Measurements from ENCODE around the gene OSR1.
"Not testable (repeated sequence)": the region's sequence is repeated elsewhere in the genome, so short reads cannot be mapped to it uniquely, and the experiment has no call there.

OSR1 gene

DNA sequence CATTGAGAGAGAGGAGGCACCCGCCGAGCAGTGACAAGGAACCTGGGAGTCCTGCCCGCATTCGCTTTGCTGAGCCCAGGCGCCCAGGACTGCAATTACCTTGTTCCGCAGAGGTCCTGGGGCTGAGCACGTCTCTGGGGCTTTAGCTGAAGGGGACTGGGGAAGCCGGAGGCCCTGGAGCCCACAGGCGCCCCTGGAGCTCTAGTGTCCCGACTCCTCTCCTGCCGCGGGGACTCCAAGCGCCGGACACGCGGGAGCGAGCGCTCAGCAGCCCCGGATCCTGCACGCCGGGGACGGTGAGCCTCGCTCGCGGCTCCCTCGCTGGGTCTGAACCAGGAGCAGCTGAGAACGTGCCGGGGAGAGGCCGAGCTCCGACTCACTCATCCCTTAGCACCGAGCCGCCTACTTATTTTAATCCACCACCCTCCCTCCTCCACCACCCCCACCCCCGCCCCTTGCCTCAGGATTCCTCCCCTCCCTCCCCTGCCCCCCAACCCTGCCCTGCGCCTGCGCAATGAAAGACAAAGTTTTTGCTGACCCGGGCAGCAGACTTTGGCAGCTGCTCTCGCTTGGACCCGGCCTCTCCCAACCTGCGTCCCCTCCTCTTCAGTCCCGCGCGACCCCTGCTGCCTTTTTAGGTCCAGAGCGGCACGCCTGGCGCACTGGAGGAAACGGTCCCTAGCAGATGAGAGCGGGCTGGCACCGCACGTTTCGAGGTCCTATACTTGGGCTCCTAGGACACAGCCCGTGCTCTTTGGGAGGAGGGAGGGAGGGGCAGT is at the start of gene OSR1:
Gene OSR1 (minus strand): TSS at position 382 of the 779 bp plus-strand sequence. CDS start 4,818 bp downstream, outside the sequence.
- no peak for DNase-seq

DNA sequence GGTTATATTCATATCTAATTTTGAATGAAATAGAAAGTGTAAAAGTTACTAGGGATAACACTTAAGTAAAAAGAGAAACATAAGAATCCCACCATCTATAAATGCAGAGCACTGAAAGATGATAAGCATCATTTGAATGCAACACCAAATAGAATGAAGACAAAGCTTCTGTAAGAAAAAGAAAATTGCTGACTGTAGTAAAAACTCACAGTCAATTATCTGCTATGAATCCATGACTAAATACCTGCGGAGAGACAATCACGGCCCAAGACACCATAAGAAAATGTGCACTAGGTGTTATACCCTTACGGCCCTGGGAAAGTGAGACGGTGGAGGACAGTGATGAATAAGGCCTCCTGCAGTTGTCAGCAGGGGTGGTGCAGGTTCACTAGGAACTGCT is 45.4 kb upstream of the OSR1 start:
- no peak for DNase-seq

DNA sequence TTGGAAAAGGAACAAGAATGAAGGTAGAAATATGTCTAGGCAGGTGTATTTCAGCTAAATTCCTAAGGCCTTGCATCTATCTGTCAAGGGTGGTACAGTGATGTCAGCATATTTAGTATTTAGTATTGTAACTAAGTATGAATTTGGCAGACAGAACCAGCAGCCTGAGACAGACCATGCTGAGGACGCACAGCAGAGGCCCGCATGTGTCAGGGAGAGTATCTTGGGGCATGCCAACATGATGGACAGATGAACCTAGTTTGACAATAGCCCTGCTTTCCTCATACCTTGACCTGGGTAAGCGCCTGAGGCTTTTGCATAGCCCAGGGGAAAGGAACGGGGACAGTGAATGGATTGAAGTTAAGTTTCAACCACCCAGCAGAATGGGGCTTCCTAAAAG is 33.8 kb upstream of the OSR1 start:
- no peak for DNase-seq

DNA sequence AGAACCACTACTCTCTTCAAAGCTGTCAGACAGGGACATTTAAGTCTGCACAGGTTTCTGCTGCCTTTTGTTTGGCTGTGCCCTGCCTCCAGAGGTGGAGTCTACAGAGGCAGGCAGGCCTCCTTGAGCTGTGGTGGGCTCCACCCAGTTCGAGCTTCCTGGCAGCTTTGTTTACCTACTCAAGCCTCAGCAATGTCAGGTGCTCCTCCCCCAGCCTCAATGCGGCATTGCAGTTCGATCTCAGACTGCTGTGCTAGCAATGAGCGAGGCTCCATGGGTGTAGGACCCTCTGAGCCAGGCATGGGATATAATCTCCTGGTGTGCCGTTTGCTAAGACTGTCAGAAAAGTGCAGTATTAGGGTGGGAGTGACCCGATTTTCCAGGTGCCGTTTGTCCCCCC is 31.0 kb upstream of the OSR1 start:
- not testable (repeated sequence) for DNase-seq

- no peak for DNase-seq
Observed at GRCh38 chr2:19380532-19380931, 22.1 kb upstream of the OSR1 start.

DNA sequence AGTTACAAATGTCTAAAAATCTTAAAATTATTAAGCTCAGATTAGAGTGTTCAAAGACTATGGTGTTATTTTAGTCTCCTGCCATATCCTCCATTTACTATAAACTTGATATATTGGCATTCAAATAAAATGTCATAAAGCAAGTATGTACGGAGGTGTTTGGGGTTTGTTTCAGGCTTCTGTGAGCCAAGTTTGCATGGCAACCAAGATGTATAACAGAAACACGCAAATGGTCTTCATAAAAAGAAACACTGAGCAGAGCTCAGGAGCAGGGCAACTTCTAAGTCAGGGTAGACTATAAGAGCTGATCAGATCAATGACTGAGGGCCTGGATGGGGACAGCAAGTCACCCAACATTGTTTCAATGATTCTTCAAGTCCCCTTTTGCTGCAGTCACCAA is 20.5 kb upstream of the OSR1 start:
- no peak for DNase-seq

DNA sequence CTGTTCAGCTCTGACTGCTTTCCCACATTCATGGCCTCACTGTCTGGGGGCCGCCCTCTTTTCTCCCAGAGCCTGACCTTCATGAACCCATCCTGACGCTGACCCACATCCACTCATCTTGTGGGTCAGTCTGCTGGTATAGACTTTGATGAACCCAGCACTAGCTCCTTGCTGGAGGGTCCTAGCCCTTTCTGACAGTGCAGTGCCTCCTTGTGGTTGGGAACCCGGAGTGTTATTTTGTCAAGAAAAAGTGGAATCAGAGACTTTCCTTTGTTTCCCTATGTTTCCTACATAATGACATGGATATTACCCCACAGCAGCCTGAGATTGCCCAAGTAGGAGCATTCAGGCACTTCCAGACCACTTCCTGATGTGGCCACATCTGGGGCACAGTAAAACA is 19.3 kb upstream of the OSR1 start:
- no peak for DNase-seq

- DNase-seq = no peak
Observed at GRCh38 chr2:19373352-19373751, 14.9 kb upstream of the OSR1 start.

GRCh38 chr2:19371996-19372582 is 13.7 kb upstream of the OSR1 start:
- DNase-seq = no peak

DNA sequence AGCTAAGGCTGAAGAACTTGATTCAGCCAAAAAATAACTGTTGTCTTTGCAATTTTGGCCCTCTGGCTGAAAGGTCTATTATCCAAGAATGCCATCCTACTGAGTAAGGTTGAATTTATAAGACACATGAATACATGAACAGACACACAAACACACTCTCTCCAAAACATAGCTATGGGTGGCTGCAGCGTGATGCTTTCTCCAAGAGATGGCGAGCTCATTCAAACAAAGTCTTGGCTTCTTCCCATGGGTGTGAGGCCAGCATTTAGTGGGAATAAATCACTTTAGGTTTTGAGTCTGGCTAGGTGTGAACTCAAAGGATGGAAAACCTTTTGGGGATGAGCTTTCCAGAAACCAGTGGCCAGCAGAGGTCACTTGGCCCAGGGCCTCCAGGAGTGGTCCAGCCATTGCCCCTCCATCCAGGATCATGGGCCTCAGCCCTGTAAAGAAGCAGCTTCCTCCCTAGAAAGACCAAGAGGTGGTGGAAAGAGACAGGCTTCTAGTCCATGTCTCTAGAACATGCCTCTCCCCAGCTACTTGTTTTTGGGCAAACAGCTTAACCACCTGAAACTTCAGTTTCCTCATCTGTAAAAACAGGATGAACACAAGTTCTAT is 11.0 kb upstream of the OSR1 start:
- DNase-seq = no peak

DNA sequence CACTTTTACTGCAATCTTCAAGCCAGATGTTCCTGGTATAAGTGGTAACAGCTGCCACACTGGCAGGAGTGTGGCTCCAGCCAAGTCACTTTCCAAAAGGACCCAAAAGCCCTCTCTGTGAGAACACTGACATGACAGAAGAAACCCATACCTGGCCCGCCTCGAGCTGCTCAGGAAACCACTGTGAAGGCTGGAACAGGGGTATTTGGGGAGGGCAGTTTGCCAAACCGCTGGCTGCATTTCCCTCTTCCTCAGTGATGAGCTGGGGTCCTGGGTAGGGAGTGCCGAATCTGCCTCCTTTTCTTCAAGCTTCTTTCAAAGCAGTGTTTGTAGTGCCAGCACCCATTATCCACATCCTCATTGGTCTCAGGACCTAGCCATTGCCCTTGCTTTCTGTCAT is 10.3 kb upstream of the OSR1 start:
- DNase-seq = no peak

DNA sequence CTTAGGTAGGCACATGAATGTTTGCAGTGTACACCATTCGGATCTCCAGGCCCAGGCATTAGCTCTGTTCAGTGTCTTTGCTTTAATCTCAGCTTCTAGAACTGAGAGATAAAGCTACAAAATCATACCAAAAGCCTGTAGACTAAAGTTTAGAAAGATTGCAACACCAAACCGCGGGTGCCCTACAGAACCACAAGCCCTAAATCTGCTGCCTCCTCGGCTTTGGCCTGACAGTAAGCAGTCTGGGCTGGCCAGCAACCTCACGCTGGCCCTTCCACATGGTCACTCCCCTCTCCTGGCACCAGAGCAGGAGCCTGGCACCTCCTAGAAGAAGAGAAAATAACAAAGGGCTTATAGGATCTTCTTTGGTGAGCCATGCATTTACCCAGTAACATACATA is 8.9 kb upstream of the OSR1 start:
- DNase-seq = no peak

- DNase-seq = no peak
Observed at GRCh38 chr2:19365126-19365525, 6.7 kb upstream of the OSR1 start.

- DNase-seq = no peak
Observed at GRCh38 chr2:19364014-19364413, 5.6 kb upstream of the OSR1 start.

GRCh38 chr2:19363474-19363778 is 5.0 kb upstream of the OSR1 start:
- DNase-seq = no peak

DNA sequence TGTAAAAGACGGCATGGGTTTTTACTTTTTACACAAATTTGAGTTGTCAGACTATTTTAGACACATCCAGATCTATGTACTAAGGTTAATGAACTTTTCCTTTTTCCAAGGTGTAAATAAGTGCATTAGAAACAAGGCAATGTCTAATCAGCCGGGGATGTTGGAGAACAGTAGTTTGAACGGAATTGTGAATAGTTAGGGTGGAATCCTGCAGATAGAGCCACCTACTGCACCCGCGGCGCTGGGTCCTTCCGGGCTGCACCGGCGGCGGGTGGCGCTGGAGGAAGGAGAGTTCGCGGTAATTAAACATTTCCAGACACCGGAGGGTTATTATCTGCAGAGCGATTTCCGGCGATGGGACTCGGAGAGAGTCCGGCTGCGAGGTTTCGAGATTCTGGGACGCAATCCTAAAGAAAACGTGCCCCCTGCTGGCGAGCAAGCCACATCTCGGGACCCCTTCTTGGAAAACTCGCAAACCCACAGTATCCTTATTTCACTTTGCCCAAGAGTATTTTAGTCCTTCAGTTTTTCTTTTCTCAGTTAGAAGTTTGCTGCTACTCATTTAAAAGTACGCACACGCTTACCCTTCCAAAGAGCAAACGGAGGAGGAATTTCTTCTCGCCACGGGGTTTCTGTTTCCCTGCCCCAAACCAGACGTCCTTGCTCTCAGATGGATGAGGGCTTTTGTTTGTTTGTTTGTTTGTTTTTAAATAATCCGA is 4.5 kb upstream of the OSR1 start:
- no peak for DNase-seq

DNA sequence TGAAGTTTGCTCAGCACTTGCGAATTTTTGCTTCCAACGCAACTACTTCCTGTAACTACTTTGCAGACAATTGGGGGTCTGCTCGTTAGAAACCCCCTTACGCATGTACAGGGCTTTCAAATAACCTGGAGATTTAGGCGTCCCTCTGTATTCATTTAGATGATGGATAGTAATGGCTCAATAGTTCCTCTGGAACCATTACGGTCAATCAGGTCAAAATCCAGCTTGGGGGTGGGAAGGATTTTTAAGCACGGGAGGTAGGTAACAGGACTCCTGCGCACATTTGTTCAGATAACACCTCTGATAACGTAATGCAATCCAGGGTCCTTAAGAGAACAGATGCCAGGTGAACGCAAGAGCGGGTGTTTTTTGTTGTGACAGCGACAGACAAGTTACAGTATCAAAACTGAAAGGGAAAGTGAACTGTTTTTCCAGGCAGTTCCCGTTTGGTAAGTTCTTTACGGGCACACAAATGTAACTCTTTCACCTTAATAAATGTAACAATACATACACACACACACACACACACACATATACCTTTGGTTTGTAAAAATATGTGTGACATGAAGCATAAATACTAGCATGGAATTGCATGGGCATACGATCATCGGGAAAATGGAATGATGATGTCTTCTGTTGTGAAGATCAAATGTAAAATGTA is 3.8 kb upstream of the OSR1 start:
- no peak for DNase-seq

- DNase-seq = no peak
Observed at GRCh38 chr2:19361325-19361990, 3.0 kb upstream of the OSR1 start.

- no peak for DNase-seq
Observed at GRCh38 chr2:19360966-19361321, 2.5 kb upstream of the OSR1 start.

GRCh38 chr2:19360266-19360965 is 2.0 kb upstream of the OSR1 start:
- no peak for DNase-seq

GRCh38 chr2:19359456-19359855 is 1.0 kb upstream of the OSR1 start:
- DNase-seq = no peak

GRCh38 chr2:19359021-19359357 is 566 bp upstream of the OSR1 start:
- DNase-seq = no peak

Measured in activated effector memory CD4-positive, alpha-beta T cell treated with Interleukin-2 at 50 U/mL for 16 hours (primary cell).